Measurements from ENCODE around the gene PSAP.

- TF ChIP-seq RNF2 (IDR thresholded peaks at IDR 0.05; ENCODE audit: borderline replicate concordance, low read depth), result no peak
- no peak for TF ChIP-seq CHD4 (IDR thresholded peaks at IDR 0.05; ENCODE audit: borderline replicate concordance)
- no peak for TF ChIP-seq CTCF (IDR thresholded peaks at IDR 0.05)
- TF ChIP-seq BHLHE40 (IDR thresholded peaks at IDR 0.05; ENCODE audit: low read depth, low read length), result no peak
- no peak for TF ChIP-seq KDM5A (IDR thresholded peaks at IDR 0.05)
Observed at GRCh38 chr10:71863203-71863602, 12.2 kb upstream of the PSAP start.
